GM12891 (cell line): Measurements from ENCODE around the gene GPR37L1.

Source experiments
- POLR2A ChIP-seq: IDR thresholded peaks from 2 replicates; pipeline ENCODE4 v1.6.1; 2011; ENCODE audit warnings: low read depth, low read length, control low read depth
- POLR2AphosphoS5 ChIP-seq: IDR thresholded peaks from 2 replicates; pipeline ENCODE4 v1.6.1; 2011; ENCODE audit warnings: low read depth, low read length, control low read depth

DNA sequence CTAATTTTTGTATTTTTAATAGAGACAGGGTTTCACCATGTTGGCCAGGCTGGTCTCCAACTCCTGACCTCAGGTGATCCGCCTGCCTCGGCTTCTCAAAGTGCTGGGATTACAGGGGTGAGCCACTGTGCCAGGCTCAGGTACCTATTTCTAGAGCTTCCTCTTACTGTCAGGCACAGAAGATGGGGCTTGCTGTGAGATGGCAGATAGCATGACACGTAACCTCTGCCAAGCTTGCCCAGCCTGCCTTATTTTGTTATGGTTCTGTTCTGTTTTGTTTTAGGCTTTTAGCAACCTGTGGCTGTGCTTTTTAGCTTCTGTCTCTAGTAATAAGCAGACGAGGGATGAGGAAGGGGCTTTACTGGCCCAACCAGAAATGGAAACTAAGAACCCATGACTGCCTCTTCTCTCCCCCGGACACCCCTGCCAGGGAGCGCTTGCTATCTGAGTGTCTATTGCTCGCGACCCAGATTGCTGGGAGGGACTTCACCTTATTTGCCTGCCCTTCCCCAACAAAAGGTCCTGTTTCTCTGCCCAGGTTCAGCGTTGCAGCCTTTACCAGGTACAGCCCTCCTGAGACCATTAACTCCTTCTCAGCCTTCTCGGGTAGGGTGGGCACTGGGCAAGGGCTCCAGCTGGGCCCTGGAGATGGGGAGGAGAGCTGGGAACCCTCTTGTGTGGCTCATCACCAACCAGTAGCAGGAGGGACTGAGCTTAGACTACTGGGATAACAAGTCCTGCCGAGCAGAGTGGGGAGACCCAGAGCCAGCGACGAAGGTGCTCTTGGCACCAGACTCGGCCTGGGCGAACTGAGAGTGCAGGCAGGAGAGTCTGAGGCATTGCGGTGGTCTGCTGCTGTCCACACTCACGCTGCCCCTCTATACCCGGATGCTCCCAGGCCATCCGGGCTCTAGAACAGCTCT lies 57.4 kb downstream of the GPR37L1 start:
- no peak for TF ChIP-seq POLR2AphosphoS5
- TF ChIP-seq POLR2A: no peak
